Activated CD8-positive, alpha-beta memory T cell treated with anti-CD3 and anti-CD28 coated beads for 48 hours (primary cell): ENCODE results near the gene ORC4.

Source experiments
- DNase-seq, 3 experiments: peaks; one replicate each; pipeline ENCODE4 v3.0.0-alpha.2; 2020; ENCODE audit warnings: low read depth in 2 of 3, low spot score in 2 of 3

The ORC4 gene

DNA sequence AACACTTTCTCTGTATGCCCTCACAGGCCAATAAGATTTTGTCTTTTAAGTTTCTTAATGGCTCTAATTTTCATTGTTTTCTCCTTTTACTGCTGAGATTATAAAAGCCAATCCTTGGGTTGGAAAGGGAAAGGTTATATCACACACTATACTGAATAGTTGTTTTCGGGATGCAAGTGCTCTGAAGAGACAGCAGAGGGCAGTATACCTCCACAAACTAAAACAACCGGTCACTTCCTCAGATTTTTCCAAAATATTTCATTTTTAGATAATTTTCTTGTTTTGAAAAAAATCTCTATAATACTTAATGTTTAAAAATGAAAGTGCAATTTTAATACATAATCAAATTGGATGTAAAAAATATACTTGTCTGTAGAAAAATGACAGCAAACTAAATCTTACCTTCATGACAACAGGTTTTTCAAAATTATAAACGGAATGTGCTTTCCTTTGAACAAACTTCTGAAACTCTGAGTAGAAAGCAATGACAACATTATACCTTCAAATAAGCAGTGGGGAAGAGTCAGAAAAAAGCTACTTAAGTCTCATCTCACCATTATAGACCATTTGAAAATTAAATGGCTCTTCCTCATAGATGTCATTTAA lies 82.7 kb downstream of the ORC4 start:
- no peak for DNase-seq

DNA sequence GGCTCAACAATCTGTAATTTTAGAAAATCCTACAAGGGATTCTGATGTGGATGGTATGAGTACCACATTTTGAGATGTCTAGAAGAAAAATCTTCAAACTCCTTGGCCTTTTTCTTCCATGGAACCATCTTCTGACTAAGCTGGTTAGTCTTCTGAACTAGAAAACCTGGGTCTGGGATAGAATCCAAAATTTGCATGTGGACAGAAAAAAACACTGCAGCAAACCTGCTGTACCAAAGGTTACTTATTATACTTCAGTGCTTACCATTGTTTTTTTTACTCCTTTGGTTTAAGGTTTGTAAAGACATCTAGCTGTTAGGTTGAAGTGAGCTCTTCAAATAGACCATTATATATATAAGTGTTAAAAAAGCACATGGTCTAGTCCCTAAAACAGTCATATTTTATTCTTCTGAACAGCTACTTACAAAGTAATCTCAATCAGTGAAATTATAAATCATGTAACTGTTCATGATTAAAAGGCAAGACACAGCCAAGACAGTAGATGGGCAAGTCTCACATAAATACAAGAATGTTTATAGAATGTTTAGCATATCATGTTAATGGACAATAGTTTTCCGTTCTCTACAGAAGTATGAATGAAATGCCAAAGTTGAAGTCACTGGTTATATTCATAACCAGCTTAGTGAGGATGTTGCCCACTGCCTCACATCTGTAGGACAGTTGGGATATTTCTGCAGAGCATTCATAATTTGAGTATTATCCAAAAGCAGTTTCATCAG lies 85.5 kb downstream of the ORC4 start:
- DNase-seq, result no peak

- DNase-seq, result no peak
Observed at GRCh38 chr2:147933931-147934330, 86.6 kb downstream of the ORC4 start.

DNA sequence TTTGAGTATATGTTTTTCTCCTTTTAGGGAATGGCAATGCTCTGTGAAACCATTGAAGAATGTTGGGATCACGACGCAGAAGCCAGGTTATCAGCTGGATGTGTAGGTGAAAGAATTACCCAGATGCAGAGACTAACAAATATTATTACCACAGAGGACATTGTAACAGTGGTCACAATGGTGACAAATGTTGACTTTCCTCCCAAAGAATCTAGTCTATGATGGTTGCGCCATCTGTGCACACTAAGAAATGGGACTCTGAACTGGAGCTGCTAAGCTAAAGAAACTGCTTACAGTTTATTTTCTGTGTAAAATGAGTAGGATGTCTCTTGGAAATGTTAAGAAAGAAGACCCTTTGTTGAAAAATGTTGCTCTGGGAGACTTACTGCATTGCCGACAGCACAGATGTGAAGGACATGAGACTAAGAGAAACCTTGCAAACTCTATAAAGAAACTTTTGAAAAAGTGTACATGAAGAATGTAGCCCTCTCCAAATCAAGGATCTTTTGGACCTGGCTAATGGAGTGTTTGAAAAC lies 93.4 kb downstream of the ORC4 start:
- no peak for DNase-seq

DNA sequence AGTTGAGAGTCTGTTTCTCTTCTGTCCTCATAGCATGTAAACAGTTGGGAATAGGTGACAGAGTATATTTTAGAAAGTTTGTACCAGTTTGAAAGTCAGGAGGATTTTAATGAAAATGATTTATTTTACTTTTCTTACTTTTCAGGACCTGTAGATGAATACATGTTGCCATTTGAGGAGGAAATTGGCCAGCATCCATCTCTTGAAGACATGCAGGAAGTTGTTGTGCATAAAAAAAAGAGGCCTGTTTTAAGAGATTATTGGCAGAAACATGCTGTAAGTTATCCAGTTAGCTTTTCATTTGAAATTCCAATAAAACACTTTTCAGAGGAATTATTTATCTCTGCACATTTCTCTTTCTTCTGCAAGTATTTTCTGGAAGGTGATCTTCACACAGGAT lies 94.7 kb downstream of the ORC4 start:
- no peak for DNase-seq

GRCh38 chr2:147924647-147925046 lies 95.9 kb downstream of the ORC4 start:
- DNase-seq, result no peak

GRCh38 chr2:147923846-147924245 lies 96.7 kb downstream of the ORC4 start:
- DNase-seq, result no peak

DNA sequence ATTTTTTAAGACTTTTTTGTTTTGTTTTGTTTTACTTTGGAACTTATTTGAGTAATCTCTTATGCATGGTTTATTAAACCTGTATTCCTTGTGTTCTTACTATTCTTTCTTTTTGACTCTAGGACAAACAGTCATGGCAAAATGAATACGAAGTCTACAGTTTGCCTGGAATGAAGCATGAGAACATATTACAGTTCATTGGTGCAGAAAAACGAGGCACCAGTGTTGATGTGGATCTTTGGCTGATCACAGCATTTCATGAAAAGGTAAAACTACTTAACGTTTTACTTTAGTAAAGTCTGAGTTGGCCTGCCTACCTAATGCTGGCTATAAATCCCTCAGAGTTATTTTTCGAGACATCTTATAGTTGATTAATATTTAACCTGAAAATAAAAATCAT lies 103.4 kb downstream of the ORC4 start:
- no peak for DNase-seq

DNA sequence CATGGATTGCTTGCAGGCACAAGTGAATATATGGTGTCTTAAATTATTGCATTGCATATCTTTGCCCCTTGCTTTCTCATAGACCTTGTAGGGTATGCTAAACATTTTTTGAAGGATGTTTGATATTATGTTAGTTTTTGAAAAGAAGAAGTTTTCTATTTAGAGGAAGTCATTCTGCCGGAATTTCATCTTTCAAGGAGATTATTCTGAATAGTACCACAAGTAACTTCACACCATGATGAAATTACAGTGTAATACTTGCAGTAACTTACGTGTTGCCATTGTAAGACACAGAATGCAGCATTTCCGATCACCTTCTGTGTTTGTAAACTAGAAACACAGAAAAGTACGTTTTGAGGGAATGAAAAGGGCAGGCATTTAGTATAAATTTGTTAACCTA lies 103.8 kb downstream of the ORC4 start:
- no peak for DNase-seq

DNA sequence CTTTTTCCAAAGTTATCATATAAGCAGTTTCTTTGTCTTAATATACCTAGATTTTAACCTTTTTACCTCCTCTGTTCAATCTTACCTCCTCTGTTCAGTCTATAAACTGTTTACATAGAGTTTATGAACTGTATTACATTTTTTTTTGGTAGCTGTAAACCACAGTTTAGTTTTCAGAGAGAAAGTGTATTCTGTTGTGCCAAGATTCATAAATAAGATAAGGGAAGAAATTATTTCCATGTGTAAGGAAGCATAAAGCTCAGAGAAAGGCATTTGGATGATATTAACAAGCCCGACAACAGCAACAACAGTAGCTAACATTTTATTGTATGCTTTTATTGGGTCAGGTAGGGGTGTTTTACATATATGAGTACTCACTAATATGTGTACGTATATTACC lies 104.5 kb downstream of the ORC4 start:
- no peak for DNase-seq

DNA sequence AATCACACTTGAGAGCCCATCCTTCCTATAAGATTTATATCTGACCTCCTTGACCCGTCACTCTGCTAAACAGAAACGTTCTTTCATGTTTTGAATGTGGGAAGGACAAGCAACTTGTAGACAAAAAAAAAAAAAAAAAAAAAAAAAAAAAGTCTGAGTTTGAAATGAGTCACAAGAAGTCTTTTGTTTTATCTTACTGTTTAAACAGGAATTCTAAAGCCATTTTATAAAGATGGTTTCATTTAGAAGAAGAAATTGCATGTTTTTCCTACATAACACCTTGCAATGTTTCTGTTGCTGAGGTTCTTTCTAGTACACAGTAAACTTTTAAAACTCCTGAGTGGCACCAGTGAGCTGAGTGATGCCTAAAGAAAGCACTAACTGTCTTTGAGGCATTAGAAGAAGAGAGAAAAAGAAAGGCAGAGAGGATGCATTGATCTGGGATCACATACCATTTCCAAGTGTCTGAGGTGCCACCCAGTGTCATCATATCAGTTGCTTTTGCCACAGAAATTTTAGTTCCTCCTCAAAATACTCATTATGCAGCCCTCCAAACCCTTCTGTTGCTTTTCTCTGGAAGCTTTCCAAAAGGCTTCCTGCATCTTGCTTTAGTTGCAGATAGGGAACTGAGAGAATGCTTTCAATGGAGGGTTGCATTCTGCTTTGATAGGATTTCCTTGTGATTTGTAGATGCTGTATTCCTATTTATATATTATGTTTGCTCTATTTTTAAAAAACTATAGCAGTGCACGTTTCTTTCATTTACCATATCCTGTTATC lies 106.6 kb downstream of the ORC4 start:
- no peak for DNase-seq

DNA sequence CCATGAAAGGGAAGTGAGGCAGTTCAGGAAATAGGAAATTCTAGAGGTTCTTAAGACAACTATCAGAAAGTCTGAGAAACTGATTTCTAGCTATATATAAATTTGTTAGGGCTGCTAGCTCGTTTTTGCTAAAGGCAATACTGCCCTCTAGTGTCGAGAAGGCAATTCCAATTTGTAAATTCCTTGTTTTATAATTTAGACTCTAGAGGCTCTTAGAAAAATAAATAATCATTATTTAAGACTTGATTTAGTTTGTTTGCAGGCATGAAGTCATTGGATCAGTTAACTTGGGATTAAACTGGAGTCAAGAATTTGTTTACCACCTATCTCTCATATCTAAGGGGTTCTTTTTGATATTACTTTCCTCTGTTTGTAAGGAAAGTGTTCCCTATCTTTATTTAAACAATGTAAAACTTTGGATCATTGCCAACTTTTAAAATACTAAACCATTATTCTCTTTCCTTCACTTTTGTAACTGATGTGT lies 109.5 kb downstream of the ORC4 start:
- DNase-seq, result no peak

DNA sequence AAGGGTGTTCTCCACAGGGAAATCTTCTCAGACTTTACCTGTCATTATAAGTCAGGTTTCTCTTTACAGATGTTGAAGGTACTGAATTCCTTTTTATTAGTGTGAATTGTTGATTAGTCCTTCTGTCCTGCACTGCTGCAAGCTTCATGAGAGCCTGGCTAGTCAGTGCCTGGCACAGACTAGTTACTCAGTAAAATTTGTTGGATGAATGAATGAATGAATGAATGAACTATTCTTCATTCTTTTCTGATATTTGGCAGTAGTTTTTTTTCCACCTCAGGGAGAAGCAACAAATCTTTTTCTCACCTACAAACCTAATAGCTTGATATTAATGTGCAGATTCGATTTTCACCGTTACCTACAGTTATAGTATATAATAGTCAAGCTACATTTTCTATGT lies 111.4 kb downstream of the ORC4 start:
- no peak for DNase-seq

- no peak for DNase-seq
Observed at GRCh38 chr2:147904051-147904450, 116.5 kb downstream of the ORC4 start.

GRCh38 chr2:147888680-147889079 lies 131.9 kb downstream of the ORC4 start:
- no peak for DNase-seq

GRCh38 chr2:147886136-147886535 lies 134.4 kb downstream of the ORC4 start:
- no peak for DNase-seq

- no peak for DNase-seq
Observed at GRCh38 chr2:147884830-147885229, 135.7 kb downstream of the ORC4 start.

DNA sequence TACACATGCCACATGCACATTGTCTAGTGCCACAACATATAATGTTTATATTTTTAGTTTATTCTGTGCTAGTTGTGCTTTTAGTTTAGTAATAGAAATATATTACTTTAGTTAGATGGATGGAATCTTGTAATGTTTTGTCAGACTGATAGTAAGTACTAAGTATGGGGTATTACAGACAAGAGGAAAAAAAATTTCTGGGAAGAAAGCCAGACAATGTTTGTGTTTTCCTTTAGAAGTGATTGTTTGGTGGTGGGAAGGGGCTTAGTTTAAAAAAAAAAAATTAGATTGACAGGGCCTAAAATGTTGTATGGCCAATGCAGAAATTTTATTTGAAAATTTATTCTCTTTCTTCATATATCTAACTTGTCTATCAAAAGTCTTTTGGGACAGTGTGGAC lies 137.9 kb downstream of the ORC4 start:
- no peak for DNase-seq
